ENCODE measurements around the gene RGPD3.
"Not testable (repeated sequence)": the region's sequence is repeated elsewhere in the genome, so short reads cannot be mapped to it uniquely, and the experiment has no call there.

Gene RGPD3

GRCh38 chr2:106479563-106479962, 11.3 kb upstream of the RGPD3 start:
- not testable (repeated sequence) for DNase-seq

DNA sequence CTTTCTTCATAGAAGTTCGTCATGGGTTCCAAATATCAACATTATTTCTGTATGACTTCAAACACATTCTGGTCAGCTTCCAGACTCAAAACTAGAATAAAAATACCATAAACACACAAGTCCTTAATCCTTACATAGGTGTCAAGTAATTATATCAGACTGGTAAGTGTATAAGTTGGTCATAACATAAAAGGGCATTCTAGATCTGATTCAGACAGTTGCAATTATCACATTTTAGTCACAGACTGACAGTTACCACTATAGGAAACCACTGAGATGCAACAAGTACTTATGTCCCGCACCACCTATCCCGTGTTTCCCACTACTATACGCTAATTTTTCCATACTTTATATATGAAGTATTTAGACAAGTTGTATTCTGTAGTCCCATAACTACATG, 9.4 kb upstream of the RGPD3 start:
- not testable (repeated sequence) for DNase-seq

- not testable (repeated sequence) for DNase-seq
These were observed 2.4 kb upstream of the RGPD3 start for GRCh38 chr2:106470658-106471057.

GRCh38 chr2:106467516-106467915, 697 bp downstream of the RGPD3 start:
- not testable (repeated sequence) for DNase-seq

GRCh38 chr2:106461882-106462281, 6.3 kb downstream of the RGPD3 start:
- DNase-seq, result not testable (repeated sequence)

- not testable (repeated sequence) for DNase-seq
These were observed 77.5 kb downstream of the RGPD3 start for GRCh38 chr2:106390680-106391079.

- DNase-seq, result not testable (repeated sequence)
These were observed 79.3 kb downstream of the RGPD3 start for GRCh38 chr2:106388814-106389410.

- not testable (repeated sequence) for DNase-seq
These were observed 83.7 kb downstream of the RGPD3 start for GRCh38 chr2:106384548-106384947.

- not testable (repeated sequence) for DNase-seq
These were observed 86.3 kb downstream of the RGPD3 start for GRCh38 chr2:106381867-106382266.

GRCh38 chr2:106379567-106379966, 88.6 kb downstream of the RGPD3 start:
- not testable (repeated sequence) for DNase-seq

DNA sequence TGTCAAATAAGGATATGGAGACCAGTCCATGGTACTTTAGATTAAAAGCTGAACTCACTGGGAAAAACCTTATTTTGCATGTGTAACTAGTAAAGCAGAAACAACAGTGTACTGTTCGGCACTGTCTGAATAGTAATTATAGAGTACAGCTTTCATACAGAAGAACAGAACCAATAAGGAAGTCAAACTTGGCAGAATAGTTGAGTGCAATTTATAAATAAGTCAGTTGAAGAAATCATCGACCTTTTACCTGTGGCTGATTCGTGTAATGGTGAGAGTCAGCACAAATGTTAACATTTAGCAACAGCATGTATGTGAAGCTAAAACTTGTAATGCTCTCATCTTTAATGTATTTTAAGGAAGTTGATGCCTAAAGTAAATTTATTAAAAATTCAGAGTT, 99.0 kb downstream of the RGPD3 start:
- DNase-seq, result not testable (repeated sequence)

- DNase-seq, result no peak
These were observed 101.9 kb downstream of the RGPD3 start for GRCh38 chr2:106366204-106366885.

- DNase-seq, result no peak
These were observed 104.4 kb downstream of the RGPD3 start for GRCh38 chr2:106363791-106364190.

DNA sequence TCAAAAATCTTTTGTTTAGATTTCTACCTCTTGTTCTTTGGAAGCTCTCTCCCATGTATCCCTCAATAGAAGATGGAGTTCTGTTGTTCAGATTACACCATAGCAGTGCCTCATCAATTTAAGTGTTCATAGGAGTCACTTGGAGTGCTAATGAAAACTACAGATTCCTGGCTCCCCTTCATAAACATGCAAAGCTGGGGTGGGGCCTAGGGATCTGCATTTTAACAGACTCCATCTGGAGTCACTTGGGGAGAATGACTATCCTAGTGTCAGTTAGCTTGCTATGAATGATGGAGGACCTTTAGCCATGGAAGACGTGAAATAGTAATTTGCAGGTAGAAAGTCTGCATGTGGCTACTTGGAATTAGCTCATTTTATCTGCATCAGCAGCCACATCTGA, 105.4 kb downstream of the RGPD3 start:
- no peak for DNase-seq

GRCh38 chr2:106359512-106359911, 108.7 kb downstream of the RGPD3 start:
- DNase-seq, result no peak

DNA sequence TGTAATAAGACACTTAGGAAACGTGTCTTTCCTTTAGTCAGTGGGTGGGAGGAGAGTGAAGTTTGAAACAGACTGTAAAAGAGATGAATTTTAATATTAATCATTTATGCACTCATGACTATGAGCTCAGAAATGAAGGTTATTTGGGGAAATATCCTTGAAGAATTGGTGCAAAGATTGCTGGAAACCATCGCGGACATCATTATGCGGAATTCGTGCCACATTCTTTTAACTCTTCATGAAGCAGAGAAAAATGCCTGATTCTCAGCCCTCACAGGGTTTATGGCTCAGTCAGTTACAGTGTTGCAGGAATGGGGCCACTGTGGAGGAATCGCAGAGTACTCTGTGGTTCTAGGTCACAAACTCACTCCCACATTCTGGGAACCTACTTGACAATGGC, 109.7 kb downstream of the RGPD3 start:
- no peak for DNase-seq

GRCh38 chr2:106358081-106358480, 110.1 kb downstream of the RGPD3 start:
- DNase-seq, result no peak

- no peak for DNase-seq
These were observed 111.9 kb downstream of the RGPD3 start for GRCh38 chr2:106356291-106356690.

GRCh38 chr2:106353676-106354075, 114.5 kb downstream of the RGPD3 start:
- no peak for DNase-seq

DNA sequence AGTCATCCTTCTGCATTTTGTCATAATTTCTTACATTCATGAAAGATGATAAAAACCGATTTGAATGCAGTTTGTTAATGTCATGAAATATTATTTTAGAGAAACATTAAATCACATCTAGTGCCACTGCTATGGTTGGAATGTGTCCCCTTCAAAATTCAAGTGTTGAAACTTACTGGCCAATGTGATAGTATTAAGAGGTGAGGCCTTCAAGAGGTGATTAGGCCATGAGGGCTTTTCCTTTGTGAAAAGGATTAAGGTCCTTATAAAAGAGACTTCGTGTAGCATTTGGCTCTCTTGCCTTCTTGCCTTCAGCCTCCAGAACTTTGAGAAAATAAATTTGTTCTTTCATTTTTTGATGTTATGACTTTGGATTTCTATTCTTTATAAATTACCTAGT, 117.2 kb downstream of the RGPD3 start:
- no peak for DNase-seq

DNA sequence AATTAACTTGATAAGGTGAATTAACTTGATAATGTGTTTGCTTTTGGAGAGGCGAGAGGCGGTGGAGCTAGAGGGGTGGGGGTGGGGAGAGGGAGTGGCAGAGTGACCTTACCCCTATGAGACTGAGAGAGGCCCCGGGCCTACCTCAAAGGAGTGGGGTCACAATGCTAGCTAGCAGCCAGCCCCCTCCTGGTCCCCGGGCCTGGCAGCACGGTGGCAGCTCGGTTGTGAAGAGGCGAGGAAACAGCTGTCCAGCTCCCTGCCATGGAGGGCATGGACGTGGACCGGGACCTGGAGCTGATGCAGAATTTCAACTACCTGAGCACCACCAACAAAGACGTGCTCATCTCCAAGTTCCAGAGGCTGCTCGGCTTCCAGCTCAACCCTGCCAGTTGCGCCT, 123.9 kb downstream of the RGPD3 start:
- no peak for DNase-seq

- no peak for DNase-seq
These were observed 124.9 kb downstream of the RGPD3 start for GRCh38 chr2:106343274-106343673.

DNA sequence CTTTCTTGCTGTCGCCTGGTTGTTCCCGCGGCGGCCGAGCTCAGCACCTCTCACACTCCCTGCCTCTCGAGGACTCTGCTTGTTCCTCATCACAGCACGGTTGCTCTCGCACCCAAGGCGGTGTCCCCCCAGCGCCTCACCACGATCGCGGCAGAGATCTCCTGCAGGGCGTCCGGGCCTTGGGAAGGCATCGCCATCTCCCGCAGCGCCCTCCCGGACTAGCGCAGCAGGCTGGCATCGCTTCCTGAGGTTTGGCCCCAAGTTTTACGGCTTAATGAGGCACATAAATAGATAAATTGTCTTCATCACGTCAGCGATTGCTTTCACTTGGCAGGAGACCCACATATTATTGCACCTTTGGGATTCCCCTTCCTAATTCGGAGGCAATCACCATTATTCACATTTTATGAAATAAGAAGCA, 125.4 kb downstream of the RGPD3 start:
- no peak for DNase-seq

GRCh38 chr2:106341666-106342065, 126.5 kb downstream of the RGPD3 start:
- DNase-seq, result no peak
